Globus pallidus (tissue), 1 donor: Measurements from ENCODE around the gene PLEKHH2.
"Not testable (repeated sequence)": the region's sequence is repeated elsewhere in the genome, so short reads cannot be mapped to it uniquely, and the experiment has no call there.

Experiments
- DNase-seq: peaks from one replicate; pipeline ENCODE4 v3.0.0-alpha.2; 2015; ENCODE audit warnings: low spot score

Gene PLEKHH2

GRCh38 chr2:43717322-43717721 lies 80.3 kb downstream of the PLEKHH2 start:
- no peak for DNase-seq

GRCh38 chr2:43718530-43719124 lies 81.6 kb downstream of the PLEKHH2 start:
- DNase-seq = no peak

- DNase-seq = no peak
Measured at GRCh38 chr2:43724728-43725526, 87.9 kb downstream of the PLEKHH2 start.

GRCh38 chr2:43725711-43726246 lies 88.7 kb downstream of the PLEKHH2 start:
- no peak for DNase-seq

GRCh38 chr2:43726961-43727633 lies 90.0 kb downstream of the PLEKHH2 start:
- DNase-seq = not testable (repeated sequence)

GRCh38 chr2:43727634-43728014 lies 90.6 kb downstream of the PLEKHH2 start:
- DNase-seq = no peak

GRCh38 chr2:43729491-43730174 lies 92.6 kb downstream of the PLEKHH2 start:
- no peak for DNase-seq

- DNase-seq = no peak
Measured at GRCh38 chr2:43731211-43731610, 94.2 kb downstream of the PLEKHH2 start.

- DNase-seq = no peak
Measured at GRCh38 chr2:43736637-43737036, 99.6 kb downstream of the PLEKHH2 start.

GRCh38 chr2:43737097-43737854 lies 100.2 kb downstream of the PLEKHH2 start:
- DNase-seq = no peak

- DNase-seq = no peak
Measured at GRCh38 chr2:43737855-43738254, 100.8 kb downstream of the PLEKHH2 start.

- no peak for DNase-seq
Measured at GRCh38 chr2:43738257-43738656, 101.2 kb downstream of the PLEKHH2 start.

GRCh38 chr2:43743706-43744105 lies 106.6 kb downstream of the PLEKHH2 start:
- no peak for DNase-seq

GRCh38 chr2:43745457-43745856 lies 108.4 kb downstream of the PLEKHH2 start:
- DNase-seq = no peak

GRCh38 chr2:43748333-43748732 lies 111.3 kb downstream of the PLEKHH2 start:
- no peak for DNase-seq

- DNase-seq = no peak
Measured at GRCh38 chr2:43749583-43749982, 112.5 kb downstream of the PLEKHH2 start.

- DNase-seq = no peak
Measured at GRCh38 chr2:43751476-43751990, 114.5 kb downstream of the PLEKHH2 start.

GRCh38 chr2:43752302-43752701 lies 115.2 kb downstream of the PLEKHH2 start:
- no peak for DNase-seq

GRCh38 chr2:43754180-43754579 lies 117.1 kb downstream of the PLEKHH2 start:
- DNase-seq = peak; percentile 24

GRCh38 chr2:43758739-43759138 lies 121.7 kb downstream of the PLEKHH2 start:
- DNase-seq = no peak

- DNase-seq = no peak
Measured at GRCh38 chr2:43759195-43759594, 122.1 kb downstream of the PLEKHH2 start.
